Measurements from ENCODE around the gene DTWD1.

DTWD1 gene

DNA sequence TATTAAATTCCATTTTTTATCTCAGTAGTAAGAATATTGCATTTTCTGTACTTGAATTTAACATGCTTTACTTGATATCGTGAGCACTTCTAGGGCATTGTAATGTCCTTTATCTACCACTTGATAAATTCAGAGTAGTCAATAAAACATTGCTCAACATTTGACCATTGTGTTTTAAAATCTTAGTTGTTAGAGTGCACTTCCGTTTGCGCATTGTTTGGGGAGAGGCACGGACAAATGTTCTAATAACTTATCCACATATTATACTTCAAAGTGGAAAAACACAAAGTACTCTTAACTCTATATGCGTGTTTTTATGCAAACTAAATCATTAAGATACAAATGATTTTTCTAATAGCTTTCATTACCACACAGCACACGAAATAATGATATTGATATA lies 649 bp upstream of the DTWD1 start:
- peak overlapping the region; percentile 85 to 86 for H3K4me3 ChIP-seq (ENCODE audit: low read length in 2 of 2)
- H3K27me3 ChIP-seq (ENCODE audit: control insufficient read depth in 1 of 2, insufficient read depth in 2 of 2, low read length in 2 of 2): no peaks in the 10 kb centered on the region
- peak overlapping the region; percentile 92 for H3K27ac ChIP-seq (ENCODE audit: low read length)
- no peaks in the 10 kb centered on the region for H3K9me3 ChIP-seq (ENCODE audit: control insufficient read depth in 2 of 2, low read length in 2 of 2)
- peak overlapping the region; percentile 84 to 97 for H3K9ac ChIP-seq (ENCODE audit: low read length in 2 of 2)
- peaks cover 0 to 2% of the 10 kb centered on the region in 2 donors for H3K36me3 ChIP-seq (ENCODE audit: control insufficient read depth in 2 of 2, insufficient read depth in 2 of 2, low read length in 2 of 2)
- peaks cover 6% of the 10 kb centered on the region for H3K4me1 ChIP-seq (ENCODE audit: control insufficient read depth, insufficient read depth, low read length)

- peak overlapping the region; percentile 89 to 91 for H3K9ac ChIP-seq (ENCODE audit: low read length in 2 of 2)
These were observed 558 bp downstream of the DTWD1 start for GRCh38 chr15:49621401-49621811.

DNA sequence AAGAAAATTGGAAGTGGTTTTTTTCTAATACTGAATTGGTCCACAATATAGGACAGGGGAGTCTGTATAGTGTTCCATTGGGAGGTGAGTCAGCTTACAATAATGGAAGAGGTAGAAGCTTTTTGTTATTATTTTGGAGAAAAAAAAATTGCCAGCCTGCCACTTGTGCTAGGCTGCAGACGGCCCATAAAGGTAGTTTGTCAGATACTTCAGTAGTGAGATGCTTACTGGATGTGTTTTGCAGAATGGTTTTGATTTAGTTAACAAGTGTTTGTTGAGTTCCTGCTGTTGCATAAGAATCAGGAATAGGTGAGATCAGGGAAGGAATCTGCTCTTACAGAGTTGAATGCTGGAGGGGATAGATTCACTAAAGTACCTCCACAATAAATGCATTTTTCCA lies 1.0 kb downstream of the DTWD1 start:
- Histone ChIP-seq H3K9ac (ENCODE audit: low read length in 2 of 2) (peak overlapping the region; percentile 89 to 91), H3K36me3 (ENCODE audit: control insufficient read depth in 2 of 2, insufficient read depth in 2 of 2, low read length in 2 of 2) (peaks cover 4 to 9% of the 10 kb centered on the region in 2 donors), H3K27ac (ENCODE audit: low read length) (peak overlapping the region; percentile 92), H3K9me3 (ENCODE audit: control insufficient read depth in 2 of 2, low read length in 2 of 2) (peaks cover 0 to 3% of the 10 kb centered on the region in 2 donors), H3K27me3 (ENCODE audit: control insufficient read depth in 1 of 2, insufficient read depth in 2 of 2, low read length in 2 of 2) (no peaks in the 10 kb centered on the region), H3K4me1 (ENCODE audit: control insufficient read depth, insufficient read depth, low read length) (peaks cover 6% of the 10 kb centered on the region), H3K4me3 (ENCODE audit: low read length in 2 of 2) (peak overlapping the region; percentile 86 to 87)

More at GRCh38 chr15:49621401-49621811, 558 bp downstream of the DTWD1 start:
- Histone ChIP-seq H3K4me1 (ENCODE audit: control insufficient read depth, insufficient read depth, low read length) (peaks cover 6% of the 10 kb centered on the region), H3K36me3 (ENCODE audit: control insufficient read depth in 2 of 2, insufficient read depth in 2 of 2, low read length in 2 of 2) (peaks cover 4 to 9% of the 10 kb centered on the region in 2 donors), H3K4me3 (ENCODE audit: low read length in 2 of 2) (peak overlapping the region; percentile 86 to 87), H3K9me3 (ENCODE audit: control insufficient read depth in 2 of 2, low read length in 2 of 2) (peaks cover 0 to 3% of the 10 kb centered on the region in 2 donors), H3K27ac (ENCODE audit: low read length) (peak overlapping the region; percentile 92), H3K27me3 (ENCODE audit: control insufficient read depth in 1 of 2, insufficient read depth in 2 of 2, low read length in 2 of 2) (no peaks in the 10 kb centered on the region)

GRCh38 chr15:49622561-49622960 lies 1.7 kb downstream of the DTWD1 start:
- Histone ChIP-seq H3K27ac (ENCODE audit: low read length) (no peak overlapping the region), H3K9ac (ENCODE audit: low read length in 2 of 2) (no peak overlapping the region), H3K36me3 (ENCODE audit: control insufficient read depth in 2 of 2, insufficient read depth in 2 of 2, low read length in 2 of 2) (peaks cover 7 to 9% of the 10 kb centered on the region in 2 donors), H3K4me3 (ENCODE audit: low read length in 2 of 2) (peak overlapping the region; percentile 86 to 87), H3K4me1 (ENCODE audit: control insufficient read depth, insufficient read depth, low read length) (peaks cover 6% of the 10 kb centered on the region), H3K9me3 (ENCODE audit: control insufficient read depth in 2 of 2, low read length in 2 of 2) (peaks cover 0 to 3% of the 10 kb centered on the region in 2 donors), H3K27me3 (ENCODE audit: control insufficient read depth in 1 of 2, insufficient read depth in 2 of 2, low read length in 2 of 2) (no peaks in the 10 kb centered on the region)

GRCh38 chr15:49624056-49624455 lies 3.2 kb downstream of the DTWD1 start:
- H3K36me3 ChIP-seq (ENCODE audit: control insufficient read depth in 2 of 2, insufficient read depth in 2 of 2, low read length in 2 of 2): peaks cover 8 to 10% of the 10 kb centered on the region in 2 donors
- no peak overlapping the region for H3K9ac ChIP-seq (ENCODE audit: low read length in 2 of 2)
- peaks cover 0 to 3% of the 10 kb centered on the region in 2 donors for H3K9me3 ChIP-seq (ENCODE audit: control insufficient read depth in 2 of 2, low read length in 2 of 2)
- no peak overlapping the region for H3K27ac ChIP-seq (ENCODE audit: low read length)
- no peaks in the 10 kb centered on the region for H3K27me3 ChIP-seq (ENCODE audit: control insufficient read depth in 1 of 2, insufficient read depth in 2 of 2, low read length in 2 of 2)
- H3K4me1 ChIP-seq (ENCODE audit: control insufficient read depth, insufficient read depth, low read length): peaks cover 5% of the 10 kb centered on the region
- no peak overlapping the region for H3K4me3 ChIP-seq (ENCODE audit: low read length in 2 of 2)

- no peak overlapping the region for H3K9ac ChIP-seq (ENCODE audit: low read length in 2 of 2)
- no peaks in the 10 kb centered on the region for H3K4me1 ChIP-seq (ENCODE audit: control insufficient read depth, insufficient read depth, low read length)
- no peak overlapping the region for H3K27ac ChIP-seq (ENCODE audit: low read length)
- no peaks in the 10 kb centered on the region for H3K27me3 ChIP-seq (ENCODE audit: control insufficient read depth in 1 of 2, insufficient read depth in 2 of 2, low read length in 2 of 2)
- H3K36me3 ChIP-seq (ENCODE audit: control insufficient read depth in 2 of 2, insufficient read depth in 2 of 2, low read length in 2 of 2): peaks cover 8 to 11% of the 10 kb centered on the region in 2 donors
- H3K4me3 ChIP-seq (ENCODE audit: low read length in 2 of 2): no peak overlapping the region
- peaks cover 0 to 3% of the 10 kb centered on the region in 2 donors for H3K9me3 ChIP-seq (ENCODE audit: control insufficient read depth in 2 of 2, low read length in 2 of 2)
These were observed 4.7 kb downstream of the DTWD1 start for GRCh38 chr15:49625460-49626036.

GRCh38 chr15:49627407-49627877 lies 6.6 kb downstream of the DTWD1 start:
- H3K9me3 ChIP-seq (ENCODE audit: control insufficient read depth in 2 of 2, low read length in 2 of 2): peaks cover 0 to 3% of the 10 kb centered on the region in 2 donors
- peaks cover 8 to 13% of the 10 kb centered on the region in 2 donors for H3K36me3 ChIP-seq (ENCODE audit: control insufficient read depth in 2 of 2, insufficient read depth in 2 of 2, low read length in 2 of 2)
- no peak overlapping the region for H3K9ac ChIP-seq (ENCODE audit: low read length in 2 of 2)
- H3K27me3 ChIP-seq (ENCODE audit: control insufficient read depth in 1 of 2, insufficient read depth in 2 of 2, low read length in 2 of 2): no peaks in the 10 kb centered on the region
- H3K27ac ChIP-seq (ENCODE audit: low read length): no peak overlapping the region
- H3K4me1 ChIP-seq (ENCODE audit: control insufficient read depth, insufficient read depth, low read length): no peaks in the 10 kb centered on the region
- no peak overlapping the region for H3K4me3 ChIP-seq (ENCODE audit: low read length in 2 of 2)

DNA sequence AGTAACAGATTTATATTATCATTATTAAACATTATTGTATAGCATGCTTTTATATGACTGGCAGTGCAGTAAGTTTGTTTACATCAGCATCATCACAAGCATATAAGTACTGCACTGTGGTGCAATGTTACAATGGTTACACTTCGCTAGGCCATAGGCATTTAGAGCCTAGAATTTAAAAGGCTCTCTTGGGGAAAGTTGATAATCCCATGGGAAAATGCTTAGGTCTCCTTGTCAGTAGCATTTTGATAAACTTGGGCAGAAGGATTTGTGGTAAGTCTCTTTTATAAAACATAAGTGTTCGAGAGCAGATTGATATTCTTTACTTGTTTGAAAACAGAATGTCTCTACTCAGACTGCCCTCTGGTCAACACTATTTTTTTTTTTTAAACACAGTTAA lies 7.5 kb downstream of the DTWD1 start:
- peaks cover 0 to 3% of the 10 kb centered on the region in 2 donors for H3K9me3 ChIP-seq (ENCODE audit: control insufficient read depth in 2 of 2, low read length in 2 of 2)
- H3K4me1 ChIP-seq (ENCODE audit: control insufficient read depth, insufficient read depth, low read length): no peaks in the 10 kb centered on the region
- peaks cover 8 to 13% of the 10 kb centered on the region in 2 donors for H3K36me3 ChIP-seq (ENCODE audit: control insufficient read depth in 2 of 2, insufficient read depth in 2 of 2, low read length in 2 of 2)
- no peak overlapping the region for H3K9ac ChIP-seq (ENCODE audit: low read length in 2 of 2)
- H3K27ac ChIP-seq (ENCODE audit: low read length): no peak overlapping the region
- H3K27me3 ChIP-seq (ENCODE audit: control insufficient read depth in 1 of 2, insufficient read depth in 2 of 2, low read length in 2 of 2): no peaks in the 10 kb centered on the region
- no peak overlapping the region for H3K4me3 ChIP-seq (ENCODE audit: low read length in 2 of 2)

- H3K27ac ChIP-seq (ENCODE audit: low read length): no peak overlapping the region
- peak overlapping the region in 1 of 2 donors; percentile 6 for H3K4me3 ChIP-seq (ENCODE audit: low read length in 2 of 2)
- H3K4me1 ChIP-seq (ENCODE audit: control insufficient read depth, insufficient read depth, low read length): no peaks in the 10 kb centered on the region
- H3K36me3 ChIP-seq (ENCODE audit: control insufficient read depth in 2 of 2, insufficient read depth in 2 of 2, low read length in 2 of 2): no peaks in the 10 kb centered on the region
- H3K9ac ChIP-seq (ENCODE audit: low read length in 2 of 2): peak overlapping the region in 1 of 2 donors; percentile 3
- no peaks in the 10 kb centered on the region for H3K27me3 ChIP-seq (ENCODE audit: control insufficient read depth in 1 of 2, insufficient read depth in 2 of 2, low read length in 2 of 2)
- no peaks in the 10 kb centered on the region for H3K9me3 ChIP-seq (ENCODE audit: control insufficient read depth in 2 of 2, low read length in 2 of 2)
These were observed 17.0 kb downstream of the DTWD1 start for GRCh38 chr15:49637857-49638256.

DNA sequence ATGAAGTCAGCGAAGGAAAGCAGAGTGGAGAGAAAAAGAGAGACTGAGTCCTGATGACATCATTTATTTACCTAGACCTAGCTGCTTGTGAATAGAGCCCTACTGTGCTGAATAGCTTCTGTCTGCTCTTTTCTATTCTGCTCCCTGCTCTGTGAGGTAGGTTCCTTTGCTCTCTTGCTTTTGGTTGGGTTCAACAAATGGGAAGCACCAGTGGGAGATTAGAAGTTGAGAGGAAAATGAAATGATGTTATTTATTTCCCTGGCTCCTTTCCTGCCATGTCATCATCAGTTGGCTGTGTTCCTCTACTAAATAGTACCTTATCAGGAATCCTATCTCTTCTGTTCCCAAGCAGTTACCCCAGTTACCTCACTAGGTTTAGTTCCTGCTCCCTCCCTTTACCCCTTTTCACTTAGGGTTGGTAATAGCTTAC lies 23.5 kb downstream of the DTWD1 start:
- no peak overlapping the region for H3K9ac ChIP-seq (ENCODE audit: low read length in 2 of 2)
- H3K27me3 ChIP-seq (ENCODE audit: control insufficient read depth in 1 of 2, insufficient read depth in 2 of 2, low read length in 2 of 2): no peaks in the 10 kb centered on the region
- no peaks in the 10 kb centered on the region for H3K9me3 ChIP-seq (ENCODE audit: control insufficient read depth in 2 of 2, low read length in 2 of 2)
- no peaks in the 10 kb centered on the region for H3K36me3 ChIP-seq (ENCODE audit: control insufficient read depth in 2 of 2, insufficient read depth in 2 of 2, low read length in 2 of 2)
- H3K27ac ChIP-seq (ENCODE audit: low read length): no peak overlapping the region
- H3K4me1 ChIP-seq (ENCODE audit: control insufficient read depth, insufficient read depth, low read length): peaks cover 5% of the 10 kb centered on the region
- no peak overlapping the region for H3K4me3 ChIP-seq (ENCODE audit: low read length in 2 of 2)

DNA sequence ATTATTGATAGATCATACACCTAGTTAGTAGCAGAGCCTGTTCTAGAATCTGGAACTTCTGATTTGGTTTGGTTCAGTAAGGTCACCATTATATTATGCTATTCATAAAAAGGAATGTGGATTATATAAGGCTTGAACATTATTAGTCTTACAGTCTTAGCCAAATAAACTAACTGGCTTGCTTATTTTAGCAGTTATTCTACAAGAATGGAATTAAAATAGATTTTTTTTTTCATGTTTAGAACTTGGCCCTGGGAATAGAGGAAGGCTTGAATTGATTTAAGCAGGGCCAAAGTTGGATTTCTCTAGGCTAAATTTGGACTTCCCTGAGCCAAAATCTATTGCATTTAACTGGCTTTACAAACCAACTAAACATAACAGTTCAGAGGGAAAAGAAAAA lies 24.4 kb downstream of the DTWD1 start:
- Histone ChIP-seq H3K4me1 (ENCODE audit: control insufficient read depth, insufficient read depth, low read length) (peaks cover 5% of the 10 kb centered on the region), H3K9ac (ENCODE audit: low read length in 2 of 2) (no peak overlapping the region), H3K9me3 (ENCODE audit: control insufficient read depth in 2 of 2, low read length in 2 of 2) (no peaks in the 10 kb centered on the region), H3K4me3 (ENCODE audit: low read length in 2 of 2) (no peak overlapping the region), H3K36me3 (ENCODE audit: control insufficient read depth in 2 of 2, insufficient read depth in 2 of 2, low read length in 2 of 2) (no peaks in the 10 kb centered on the region), H3K27ac (ENCODE audit: low read length) (peak overlapping the region; percentile 1), H3K27me3 (ENCODE audit: control insufficient read depth in 1 of 2, insufficient read depth in 2 of 2, low read length in 2 of 2) (no peaks in the 10 kb centered on the region)
